Tibial nerve (tissue), 4 donors: Measurements from ENCODE around the gene AGK.

Experiments
- CTCF ChIP-seq, 5 experiments: fragments of 200-600 bp in 3 of 5; fragments of 450-650 bp in 2 of 5; sonication (generic) in 3 of 5; IDR thresholded peaks; one replicate each; pipeline ENCODE4 v1.5.1; 2016 to 2019; ENCODE audit warnings: antibody characterized with exemption in 5 of 5, mild to moderate bottlenecking in 3 of 5, moderate library complexity in 2 of 5
- EP300 ChIP-seq, 2 donors: sonication (generic); formaldehyde crosslinking; IDR thresholded peaks; one replicate each; pipeline ENCODE4 v1.6.1; 2017; ENCODE audit warnings: antibody characterized with exemption in 2 of 2, mild to moderate bottlenecking in 1 of 2
- POLR2A ChIP-seq, 2 donors: fragments of 450-650 bp; IDR thresholded peaks; one replicate each; pipeline ENCODE4 v1.6.1; 2017; ENCODE audit warnings: antibody characterized with exemption in 2 of 2, mild to moderate bottlenecking in 2 of 2, moderate library complexity in 2 of 2

- TF ChIP-seq CTCF (IDR thresholded peaks at IDR 0.05): no peak
- no peak for TF ChIP-seq POLR2A (IDR thresholded peaks at IDR 0.05)
- TF ChIP-seq EP300 (IDR thresholded peaks at IDR 0.05): no peak
Measured at GRCh38 chr7:141641876-141642275, 90.7 kb downstream of the AGK start.
